HL-60 (cell line): Measurements from ENCODE around the gene ALLC.

Experiments used
- CTCF ChIP-seq: IDR thresholded peaks from one replicate; pipeline ENCODE4 v1.5.1; 2011; ENCODE audit warnings: low read length, control low read depth, inconsistent platforms; ENCODE audit not compliant: insufficient read depth
- GABPA ChIP-seq: IDR thresholded peaks from 2 replicates; pipeline ENCODE4 v1.6.1; 2012; ENCODE audit warnings: low read depth
- POLR2AphosphoS5 ChIP-seq: IDR thresholded peaks from 2 replicates; pipeline ENCODE4 v1.6.1; 2012; ENCODE audit warnings: low read depth
- REST ChIP-seq: IDR thresholded peaks from 2 replicates; pipeline ENCODE4 v1.6.1; 2012; ENCODE audit warnings: low read depth; ENCODE audit not compliant: insufficient replicate concordance

GRCh38 chr2:3679616-3680393 lies 21.8 kb downstream of the ALLC start:
- TF ChIP-seq POLR2AphosphoS5 (no peak), REST (no peak), CTCF (no peak), GABPA (no peak)
